ENCODE measurements around the gene LOXL1. TPM values are rescaled to one million over a fixed set of nuclear protein-coding genes. Genes with fewer than 3 reads are reported as not detected.
A peak's percentile ranks its signal among the peaks of the same experiment; 100 is the strongest.
"Not testable (repeated sequence)": the region's sequence is repeated elsewhere in the genome, so short reads cannot be mapped to it uniquely, and the experiment has no call there.

The LOXL1 gene
- total RNA-seq, 1 donor from 2014 or later, result 25.1 TPM

DNA sequence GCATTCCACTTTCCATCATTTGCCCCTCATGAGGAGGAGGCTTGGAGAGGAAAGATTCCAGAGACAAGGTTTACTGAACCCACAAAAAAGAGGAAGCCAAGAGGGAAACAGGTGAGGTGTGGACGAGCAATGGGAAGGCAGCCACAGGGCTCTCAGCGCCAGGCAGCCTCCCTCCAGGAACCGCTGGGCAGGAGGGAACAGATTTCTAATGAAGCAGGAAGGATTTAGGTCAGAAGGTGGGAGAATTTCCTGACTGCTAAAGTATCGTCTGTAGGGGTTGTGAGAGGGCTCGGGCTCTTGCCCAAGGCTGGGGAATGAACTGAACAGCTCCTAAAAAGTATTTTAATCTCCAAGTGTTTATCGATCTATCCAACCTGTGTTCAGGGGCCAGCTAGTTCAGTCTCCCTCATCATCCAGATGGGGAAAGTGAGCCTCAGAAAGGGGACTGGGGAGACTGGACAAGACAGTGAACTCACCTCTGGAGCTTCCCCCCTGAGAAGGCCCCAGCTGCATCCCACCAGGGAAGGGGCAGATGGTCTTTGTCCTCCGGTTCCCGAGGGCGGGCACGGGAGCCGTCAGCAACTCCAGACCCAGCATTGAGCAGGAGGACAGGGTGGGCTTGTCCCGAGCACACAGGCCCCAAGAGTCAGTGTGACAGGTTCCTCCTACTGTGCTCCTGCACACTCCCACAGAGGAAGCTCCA is 10.5 kb downstream of the LOXL1 start:
- H3K27ac Mint-ChIP-seq, result no peak overlapping the region
- H3K4me3 Mint-ChIP-seq, result no peak overlapping the region
- no peaks in the 10 kb centered on the region for H3K27me3 Mint-ChIP-seq
- DNase-seq (ENCODE audit: extremely low spot score, unreplicated experiment), result no peak
- no peaks in the 10 kb centered on the region for H3K36me3 Mint-ChIP-seq
- H3K9me3 Mint-ChIP-seq, result no peaks in the 10 kb centered on the region
- peaks cover 39% of the 10 kb centered on the region for H3K4me1 Mint-ChIP-seq (ENCODE audit: unreplicated experiment)
- TF ChIP-seq, protein P1, sequence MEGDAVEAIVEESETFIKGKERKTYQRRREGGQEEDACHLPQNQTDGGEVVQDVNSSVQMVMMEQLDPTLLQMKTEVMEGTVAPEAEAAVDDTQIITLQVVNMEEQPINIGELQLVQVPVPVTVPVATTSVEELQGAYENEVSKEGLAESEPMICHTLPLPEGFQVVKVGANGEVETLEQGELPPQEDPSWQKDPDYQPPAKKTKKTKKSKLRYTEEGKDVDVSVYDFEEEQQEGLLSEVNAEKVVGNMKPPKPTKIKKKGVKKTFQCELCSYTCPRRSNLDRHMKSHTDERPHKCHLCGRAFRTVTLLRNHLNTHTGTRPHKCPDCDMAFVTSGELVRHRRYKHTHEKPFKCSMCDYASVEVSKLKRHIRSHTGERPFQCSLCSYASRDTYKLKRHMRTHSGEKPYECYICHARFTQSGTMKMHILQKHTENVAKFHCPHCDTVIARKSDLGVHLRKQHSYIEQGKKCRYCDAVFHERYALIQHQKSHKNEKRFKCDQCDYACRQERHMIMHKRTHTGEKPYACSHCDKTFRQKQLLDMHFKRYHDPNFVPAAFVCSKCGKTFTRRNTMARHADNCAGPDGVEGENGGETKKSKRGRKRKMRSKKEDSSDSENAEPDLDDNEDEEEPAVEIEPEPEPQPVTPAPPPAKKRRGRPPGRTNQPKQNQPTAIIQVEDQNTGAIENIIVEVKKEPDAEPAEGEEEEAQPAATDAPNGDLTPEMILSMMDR (conservative IDR thresholded peaks at IDR 0.05), result no peak

DNA sequence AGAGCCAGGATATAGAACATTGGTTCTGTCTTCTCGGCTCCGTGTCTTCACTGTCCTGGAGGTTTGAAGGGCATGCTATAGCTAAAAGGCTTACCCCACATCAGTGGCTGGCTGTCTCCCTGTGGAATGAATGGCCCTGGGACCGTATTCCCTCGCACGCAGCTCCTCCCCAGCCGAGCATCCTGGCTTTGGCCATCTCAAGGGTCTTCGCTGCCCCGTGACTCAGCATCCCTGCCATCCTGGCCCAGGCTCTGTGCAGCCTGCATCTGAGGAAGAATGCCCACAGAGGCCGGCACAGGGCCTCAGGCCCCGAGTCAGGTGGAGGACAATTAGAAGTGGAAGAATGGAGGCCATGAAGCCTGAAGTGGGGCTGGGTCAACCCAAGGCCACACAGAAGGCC is 11.0 kb downstream of the LOXL1 start:
- TF ChIP-seq, protein P1 (conservative IDR thresholded peaks at IDR 0.05), result no peak
- no peak for DNase-seq (ENCODE audit: extremely low spot score, unreplicated experiment)
- Mint-ChIP-seq H3K4me3 (no peak overlapping the region), H3K4me1 (ENCODE audit: unreplicated experiment) (peaks cover 39% of the 10 kb centered on the region), H3K27ac (no peak overlapping the region), H3K36me3 (no peaks in the 10 kb centered on the region), H3K9me3 (no peaks in the 10 kb centered on the region), H3K27me3 (no peaks in the 10 kb centered on the region)

GRCh38 chr15:73937726-73938125 is 11.5 kb downstream of the LOXL1 start:
- H3K36me3 Mint-ChIP-seq, result no peaks in the 10 kb centered on the region
- no peaks in the 10 kb centered on the region for H3K27me3 Mint-ChIP-seq
- no peaks in the 10 kb centered on the region for H3K9me3 Mint-ChIP-seq
- H3K27ac Mint-ChIP-seq, result no peak overlapping the region
- TF ChIP-seq, protein P1 (conservative IDR thresholded peaks at IDR 0.05), result no peak
- DNase-seq (ENCODE audit: extremely low spot score, unreplicated experiment), result no peak
- peaks cover 39% of the 10 kb centered on the region for H3K4me1 Mint-ChIP-seq (ENCODE audit: unreplicated experiment)
- no peak overlapping the region for H3K4me3 Mint-ChIP-seq

GRCh38 chr15:73938516-73938915 is 12.3 kb downstream of the LOXL1 start:
- H3K27ac Mint-ChIP-seq; H3K27me3 Mint-ChIP-seq; H3K4me3 Mint-ChIP-seq; H3K36me3 Mint-ChIP-seq; H3K9me3 Mint-ChIP-seq; DNase-seq (ENCODE audit: extremely low spot score, unreplicated experiment): not testable (repeated sequence)
- peaks cover 39% of the 10 kb centered on the region for H3K4me1 Mint-ChIP-seq (ENCODE audit: unreplicated experiment)

DNA sequence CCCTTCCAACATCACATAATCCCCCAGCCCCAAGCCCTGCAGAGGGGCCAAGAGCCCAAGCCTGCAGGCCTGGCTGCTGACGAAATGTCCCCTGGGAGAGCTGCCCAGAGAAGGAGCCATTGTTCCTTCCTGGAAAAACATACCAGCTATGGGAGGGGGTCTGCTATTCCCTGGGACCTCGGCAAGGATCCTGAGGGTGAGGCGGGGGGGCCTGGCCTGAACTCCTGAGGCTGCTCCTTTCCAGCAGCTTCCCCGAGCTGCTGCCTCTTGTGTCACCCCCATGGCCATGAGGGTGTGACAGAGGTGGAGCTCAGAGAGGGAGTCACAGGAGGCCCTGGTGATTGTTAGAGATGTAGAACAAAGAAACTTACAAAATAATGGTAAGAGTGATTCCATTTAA is 12.9 kb downstream of the LOXL1 start:
- DNase-seq (ENCODE audit: extremely low spot score, unreplicated experiment), result no peak
- Mint-ChIP-seq H3K9me3 (no peaks in the 10 kb centered on the region), H3K4me1 (ENCODE audit: unreplicated experiment) (peaks cover 39% of the 10 kb centered on the region), H3K27me3 (no peaks in the 10 kb centered on the region), H3K27ac (peak overlapping the region; percentile 27), H3K36me3 (no peaks in the 10 kb centered on the region), H3K4me3 (no peak overlapping the region)
- TF ChIP-seq, protein P1 (conservative IDR thresholded peaks at IDR 0.05), result no peak

- TF ChIP-seq, protein P1 (conservative IDR thresholded peaks at IDR 0.05), result no peak
- H3K4me3 Mint-ChIP-seq, result no peak overlapping the region
- H3K9me3 Mint-ChIP-seq, result no peaks in the 10 kb centered on the region
- peak overlapping the region; percentile 2 for H3K27ac Mint-ChIP-seq
- H3K36me3 Mint-ChIP-seq, result no peaks in the 10 kb centered on the region
- H3K27me3 Mint-ChIP-seq, result no peaks in the 10 kb centered on the region
- peaks cover 36% of the 10 kb centered on the region for H3K4me1 Mint-ChIP-seq (ENCODE audit: unreplicated experiment)
- no peak for DNase-seq (ENCODE audit: extremely low spot score, unreplicated experiment)
These were observed 14.1 kb downstream of the LOXL1 start for GRCh38 chr15:73940061-73940981.
